MM.1S (cell line): ENCODE data around the gene RGN.

Experiments
- CTCF ChIP-seq: fragments of 300-600 bp; sonication (generic); IDR thresholded peaks from 2 replicates; pipeline ENCODE4 v1.5.1; 2016; ENCODE audit warnings: antibody characterized with exemption, low read length, mixed read lengths
- EZH2 ChIP-seq: fragments of 300-600 bp; sonication (generic); optimal IDR thresholded peaks from 2 replicates; pipeline ENCODE3; 2017; ENCODE audit warnings: low read depth, mild to moderate bottlenecking, antibody characterized with exemption, low read length, mixed read lengths
- EZH2phosphoT487 ChIP-seq: fragments of 300-600 bp; sonication (generic); IDR thresholded peaks from 2 replicates; pipeline ENCODE4 v1.6.1; 2018; ENCODE audit warnings: antibody characterized with exemption, low read length

DNA sequence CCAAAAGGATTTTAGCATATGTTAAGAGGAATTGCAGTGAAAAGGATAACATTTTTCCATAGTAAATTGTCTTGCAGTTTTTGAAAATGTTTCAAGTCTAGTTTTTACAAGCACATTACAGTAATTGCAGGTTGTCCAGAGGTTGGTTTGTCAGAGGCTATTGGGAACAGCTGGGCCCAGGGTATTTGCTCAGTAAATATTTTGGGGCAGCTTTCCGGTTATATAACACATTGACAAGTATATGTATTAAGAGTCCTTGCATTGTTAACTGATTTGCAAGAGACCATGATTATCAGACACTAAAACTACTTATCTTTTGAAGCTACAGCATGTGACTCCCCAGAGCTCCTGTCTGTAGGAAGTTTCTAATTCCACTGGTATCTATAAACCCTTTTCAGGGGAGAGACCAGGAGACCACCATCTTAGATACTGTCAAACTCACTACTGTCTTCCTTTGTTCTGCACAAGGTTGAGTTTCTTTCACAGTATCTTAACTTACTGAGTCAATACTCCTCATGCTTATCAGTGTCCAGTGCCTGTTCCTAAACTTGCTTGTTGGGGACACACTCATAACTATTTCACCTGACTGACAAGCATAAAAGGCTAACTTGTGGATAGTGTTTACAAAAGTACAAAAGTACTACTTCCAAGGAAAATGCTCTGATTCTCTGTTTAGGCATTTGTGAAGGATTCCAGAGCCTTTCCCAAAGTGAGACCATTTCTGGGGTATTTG, 18.9 kb upstream of the RGN start:
- TF ChIP-seq CTCF (no peak), EZH2phosphoT487 (no peak), EZH2 (no peak)
